Liver (tissue), 9 donors: ENCODE results near the gene SLX4. TPM values are rescaled to one million over a fixed set of nuclear protein-coding genes. Genes with fewer than 3 reads are reported as not detected.

Experiments used
- DNase-seq: peaks from one replicate; pipeline ENCODE4 v3.0.0-alpha.2; 2017; ENCODE audit warnings: low spot score
- H3K27ac ChIP-seq, 2 donors: one replicate each; pipeline ENCODE4 v1.7.0; 2013; ENCODE audit warnings: inconsistent platforms in 2 of 2, low read length in 2 of 2, control low read depth in 1 of 2, low read depth in 1 of 2, mild to moderate bottlenecking in 1 of 2
- H3K27me3 ChIP-seq, 4 donors: one replicate each; pipeline versions ENCODE4 v1.6.1 to v1.7.0; 2013; ENCODE audit warnings: low read length in 3 of 4, inconsistent platforms in 1 of 4, mild to moderate bottlenecking in 1 of 4, moderate library complexity in 1 of 4; ENCODE audit not compliant: control insufficient read depth in 4 of 4, insufficient read depth in 4 of 4
- H3K36me3 ChIP-seq, 4 donors: one replicate each; pipeline versions ENCODE4 v1.6.1 to v1.7.0; 2013; ENCODE audit warnings: low read length in 3 of 4, mild to moderate bottlenecking in 3 of 4, low read depth in 1 of 4, moderate library complexity in 1 of 4; ENCODE audit not compliant: control insufficient read depth in 4 of 4, insufficient read depth in 3 of 4
- H3K4me1 ChIP-seq, 4 donors: one replicate each; pipeline versions ENCODE4 v1.6.1 to v1.7.0; 2013; ENCODE audit warnings: low read length in 3 of 4, mild to moderate bottlenecking in 3 of 4, moderate library complexity in 1 of 4; ENCODE audit not compliant: control insufficient read depth in 4 of 4, insufficient read depth in 4 of 4
- H3K4me3 ChIP-seq, 3 donors: one replicate each; pipeline versions ENCODE4 v1.6.1 to v1.7.0; 2013; ENCODE audit warnings: low read length in 3 of 3, control low read depth in 1 of 3, low read depth in 1 of 3, mild to moderate bottlenecking in 1 of 3
- H3K9ac ChIP-seq, 2 donors: one replicate each; pipeline ENCODE4 v1.7.0; 2013; ENCODE audit warnings: low read length in 2 of 2, mild to moderate bottlenecking in 2 of 2, moderate library complexity in 2 of 2, control low read depth in 1 of 2, low read depth in 1 of 2
- H3K9me3 ChIP-seq, 4 donors: one replicate each; pipeline versions ENCODE4 v1.6.1 to v1.7.0; 2013; ENCODE audit warnings: low read length in 3 of 4; ENCODE audit not compliant: control insufficient read depth in 4 of 4
- EGR1 ChIP-seq, 2 donors: IDR thresholded peaks; 2 replicates each; pipeline ENCODE4 v1.6.1; 2016 to 2018; ENCODE audit warnings: antibody characterized with exemption in 2 of 2, low read depth in 2 of 2
- FOXA1 ChIP-seq: IDR thresholded peaks from 2 replicates; pipeline ENCODE4 v1.6.1; 2016; ENCODE audit warnings: antibody characterized with exemption
- FOXA2 ChIP-seq: IDR thresholded peaks from 2 replicates; pipeline ENCODE4 v1.6.1; 2016; ENCODE audit warnings: antibody characterized with exemption
- GABPA ChIP-seq, 2 donors: IDR thresholded peaks in 1 of 2; conservative IDR thresholded peaks in 1 of 2; 2 replicates each; pipeline ENCODE4 v1.6.1; 2016; ENCODE audit warnings: antibody characterized with exemption in 2 of 2, mild to moderate bottlenecking in 1 of 2, moderate library complexity in 1 of 2
- HNF4A ChIP-seq, 2 donors: conservative IDR thresholded peaks; 2 replicates each; pipeline ENCODE4 v1.6.1; 2016; ENCODE audit warnings: antibody characterized with exemption in 2 of 2, mild to moderate bottlenecking in 2 of 2
- JUND ChIP-seq, 2 donors: IDR thresholded peaks; 2 replicates each; pipeline ENCODE4 v1.6.1; 2016; ENCODE audit warnings: antibody characterized with exemption in 2 of 2
- NR2F2 ChIP-seq: IDR thresholded peaks from 2 replicates; pipeline ENCODE4 v1.6.1; 2016; ENCODE audit warnings: antibody characterized with exemption
- RAD21 ChIP-seq, 2 donors: IDR thresholded peaks; 2 replicates each; pipeline ENCODE4 v1.6.1; 2016; ENCODE audit warnings: antibody characterized with exemption in 2 of 2, mild to moderate bottlenecking in 2 of 2
- RXRA ChIP-seq, 2 donors: IDR thresholded peaks; 2 replicates each; pipeline ENCODE4 v1.6.1; 2017 to 2018; ENCODE audit warnings: antibody characterized with exemption in 2 of 2, mild to moderate bottlenecking in 1 of 2
- YY1 ChIP-seq: IDR thresholded peaks from 2 replicates; pipeline ENCODE4 v1.6.1; 2016; ENCODE audit warnings: antibody characterized with exemption, mild to moderate bottlenecking
- WGBS: extraction: QIAGEN DNeasy Blood & Tissue Kit; methylation state at CpG from one replicate; pipeline ENCODE4 v1.1.7; 2013; 5-methylcytosine and 5-hydroxymethylcytosine counted together
- polyA plus RNA-seq, 2 donors: library from polyadenylated mRNA; stranded (reverse) in 1 of 2; unstranded in 1 of 2; fragments of 200-250 nt in 1 of 2; fragments of >200 nt in 1 of 2; fragmentation: Nextera tagmentation in 1 of 2; extraction: Ambion mirVana in 1 of 2; gene quantifications; one replicate each; pipeline versions ENCODE4 v1.2.1 to v1.2.3, GENCODE V29; 2013 to 2015
- total RNA-seq, 2 donors: library from RNA; depleted of rRNA; stranded (reverse); fragments of >200 nt; gene quantifications; one replicate each; pipeline ENCODE4 v1.2.3, GENCODE V29; 2014
- TF ChIP-seq, protein P1 (sequence below): IDR thresholded peaks from 2 replicates; pipeline ENCODE4 v1.6.1; 2016; ENCODE audit warnings: antibody characterized with exemption
- TF ChIP-seq, protein P2 (sequence below): fragments of 150-350 bp; IDR thresholded peaks from 2 replicates; pipeline ENCODE4 v1.5.1; 2017; ENCODE audit warnings: improper control_type of control experiment, low read depth, low read length; ENCODE audit not compliant: missing input control
- TF ChIP-seq, protein P3 (sequence below): IDR thresholded peaks from 2 replicates; pipeline ENCODE4 v1.6.1; 2016; ENCODE audit warnings: antibody characterized with exemption
- TF ChIP-seq, protein P4 (sequence below): IDR thresholded peaks from 2 replicates; pipeline ENCODE4 v1.6.1; 2016; ENCODE audit warnings: antibody characterized with exemption
- donor health status: healthy.
- donor health status: healthy.
- donor health status: healthy.
- donor health status: healthy.
- donor health status: healthy.

The SLX4 gene
- total and polyA plus RNA-seq, 4 donors = 0.32 to 4.9 (median 1.3) TPM

DNA sequence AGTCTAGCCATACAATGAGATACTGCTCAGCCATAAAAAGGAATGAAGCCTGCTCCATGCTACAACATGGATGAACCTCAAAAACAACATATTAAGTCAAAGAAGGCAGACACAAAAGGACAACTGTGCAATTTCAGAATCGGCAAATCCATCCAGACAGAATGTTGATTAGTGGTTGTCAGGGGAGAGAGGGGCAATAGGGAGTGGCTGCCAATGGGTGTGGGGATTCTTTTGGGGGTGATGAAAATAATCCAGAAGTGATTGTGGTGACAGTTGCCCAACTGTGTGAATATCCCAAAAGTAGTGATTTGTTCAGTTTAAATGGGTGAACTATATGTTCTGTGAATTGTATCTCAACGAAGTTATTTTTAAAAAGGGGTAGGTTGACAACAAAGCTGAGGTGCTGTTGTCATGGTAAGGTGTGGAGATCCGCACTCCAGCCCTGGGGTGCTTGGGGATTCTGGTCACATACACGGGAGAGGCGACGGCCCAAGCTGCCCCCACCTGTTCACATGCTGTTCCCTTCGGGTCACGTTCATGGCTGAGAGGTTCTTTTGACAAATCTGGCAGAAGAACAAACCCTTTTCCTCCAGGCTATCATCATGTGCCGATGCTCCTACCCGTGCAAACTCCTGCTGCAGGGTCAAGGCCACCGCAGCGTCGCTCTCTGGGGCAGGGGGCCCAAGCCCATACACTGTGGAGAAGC, 9.6 kb downstream of the SLX4 start:
- 94% methylated on average over 13 of the region's 13 CpGs for WGBS
- H3K4me1 ChIP-seq = no peaks in the 10 kb centered on the region
- no peak overlapping the region for H3K27ac ChIP-seq
- DNase-seq = no peak
- no peak overlapping the region for H3K9ac ChIP-seq
- H3K4me3 ChIP-seq = no peak overlapping the region
- H3K9me3 ChIP-seq = peaks cover 0 to 3% (median 0%) of the 10 kb centered on the region in 4 donors
- H3K27me3 ChIP-seq = no peaks in the 10 kb centered on the region
- H3K36me3 ChIP-seq = peaks cover 2 to 8% (median 5%) of the 10 kb centered on the region in 4 donors
- TF ChIP-seq FOXA2 (no peak), GABPA (IDR thresholded peaks at IDR 0.05 in 1 of 2, conservative IDR thresholded peaks at IDR 0.05 in 1 of 2) (no peak)
- TF ChIP-seq, protein P1, sequence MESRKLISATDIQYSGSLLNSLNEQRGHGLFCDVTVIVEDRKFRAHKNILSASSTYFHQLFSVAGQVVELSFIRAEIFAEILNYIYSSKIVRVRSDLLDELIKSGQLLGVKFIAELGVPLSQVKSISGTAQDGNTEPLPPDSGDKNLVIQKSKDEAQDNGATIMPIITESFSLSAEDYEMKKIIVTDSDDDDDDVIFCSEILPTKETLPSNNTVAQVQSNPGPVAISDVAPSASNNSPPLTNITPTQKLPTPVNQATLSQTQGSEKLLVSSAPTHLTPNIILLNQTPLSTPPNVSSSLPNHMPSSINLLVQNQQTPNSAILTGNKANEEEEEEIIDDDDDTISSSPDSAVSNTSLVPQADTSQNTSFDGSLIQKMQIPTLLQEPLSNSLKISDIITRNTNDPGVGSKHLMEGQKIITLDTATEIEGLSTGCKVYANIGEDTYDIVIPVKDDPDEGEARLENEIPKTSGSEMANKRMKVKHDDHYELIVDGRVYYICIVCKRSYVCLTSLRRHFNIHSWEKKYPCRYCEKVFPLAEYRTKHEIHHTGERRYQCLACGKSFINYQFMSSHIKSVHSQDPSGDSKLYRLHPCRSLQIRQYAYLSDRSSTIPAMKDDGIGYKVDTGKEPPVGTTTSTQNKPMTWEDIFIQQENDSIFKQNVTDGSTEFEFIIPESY = no peak

DNA sequence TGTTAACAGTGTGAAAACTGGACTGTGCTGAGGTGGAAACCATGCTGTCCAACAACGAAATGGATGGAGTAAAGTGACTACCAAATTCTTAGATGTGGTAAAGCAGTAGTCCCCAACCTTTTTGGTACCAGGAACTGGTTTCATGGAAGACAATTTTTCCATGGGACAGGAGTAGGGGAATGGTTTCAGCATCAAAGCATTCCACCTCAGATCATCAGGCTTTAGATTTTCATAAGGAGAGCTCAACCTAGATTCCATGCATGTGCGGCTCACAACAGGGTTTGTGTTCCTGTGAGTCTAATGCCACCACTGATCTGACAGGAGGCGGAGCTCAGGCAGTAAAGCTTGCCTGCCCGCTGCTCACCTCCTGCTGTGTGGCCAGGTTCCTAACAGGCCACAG, 11.5 kb downstream of the SLX4 start:
- no peak for DNase-seq
- H3K27ac ChIP-seq = no peak overlapping the region
- TF ChIP-seq, protein P2, sequence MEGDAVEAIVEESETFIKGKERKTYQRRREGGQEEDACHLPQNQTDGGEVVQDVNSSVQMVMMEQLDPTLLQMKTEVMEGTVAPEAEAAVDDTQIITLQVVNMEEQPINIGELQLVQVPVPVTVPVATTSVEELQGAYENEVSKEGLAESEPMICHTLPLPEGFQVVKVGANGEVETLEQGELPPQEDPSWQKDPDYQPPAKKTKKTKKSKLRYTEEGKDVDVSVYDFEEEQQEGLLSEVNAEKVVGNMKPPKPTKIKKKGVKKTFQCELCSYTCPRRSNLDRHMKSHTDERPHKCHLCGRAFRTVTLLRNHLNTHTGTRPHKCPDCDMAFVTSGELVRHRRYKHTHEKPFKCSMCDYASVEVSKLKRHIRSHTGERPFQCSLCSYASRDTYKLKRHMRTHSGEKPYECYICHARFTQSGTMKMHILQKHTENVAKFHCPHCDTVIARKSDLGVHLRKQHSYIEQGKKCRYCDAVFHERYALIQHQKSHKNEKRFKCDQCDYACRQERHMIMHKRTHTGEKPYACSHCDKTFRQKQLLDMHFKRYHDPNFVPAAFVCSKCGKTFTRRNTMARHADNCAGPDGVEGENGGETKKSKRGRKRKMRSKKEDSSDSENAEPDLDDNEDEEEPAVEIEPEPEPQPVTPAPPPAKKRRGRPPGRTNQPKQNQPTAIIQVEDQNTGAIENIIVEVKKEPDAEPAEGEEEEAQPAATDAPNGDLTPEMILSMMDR = no peak
- TF ChIP-seq HNF4A (conservative IDR thresholded peaks at IDR 0.05) (no peak), YY1 (no peak), RXRA (IDR thresholded peaks at IDR 0.05) (no peak), JUND (IDR thresholded peaks at IDR 0.05) (no peak), FOXA1 (no peak), EGR1 (IDR thresholded peaks at IDR 0.05; ENCODE audit: low read depth in 2 of 2) (no peak), RAD21 (IDR thresholded peaks at IDR 0.05) (no peak), FOXA2 (no peak), NR2F2 (no peak)
- TF ChIP-seq, protein P1 = no peak
- TF ChIP-seq, protein P3, sequence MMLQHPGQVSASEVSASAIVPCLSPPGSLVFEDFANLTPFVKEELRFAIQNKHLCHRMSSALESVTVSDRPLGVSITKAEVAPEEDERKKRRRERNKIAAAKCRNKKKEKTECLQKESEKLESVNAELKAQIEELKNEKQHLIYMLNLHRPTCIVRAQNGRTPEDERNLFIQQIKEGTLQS = no peak
- TF ChIP-seq, protein P4, sequence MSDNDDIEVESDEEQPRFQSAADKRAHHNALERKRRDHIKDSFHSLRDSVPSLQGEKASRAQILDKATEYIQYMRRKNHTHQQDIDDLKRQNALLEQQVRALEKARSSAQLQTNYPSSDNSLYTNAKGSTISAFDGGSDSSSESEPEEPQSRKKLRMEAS = no peak
- H3K4me1 ChIP-seq = no peaks in the 10 kb centered on the region
- H3K27me3 ChIP-seq = no peaks in the 10 kb centered on the region
- peaks cover 0 to 3% (median 0%) of the 10 kb centered on the region in 4 donors for H3K9me3 ChIP-seq
- H3K4me3 ChIP-seq = no peak overlapping the region
- peaks cover 0 to 8% (median 5%) of the 10 kb centered on the region in 4 donors for H3K36me3 ChIP-seq
- H3K9ac ChIP-seq = no peak overlapping the region
- WGBS = 97% methylated on average over 4 of the region's 4 CpGs
